ENCODE results near the gene ELAVL1. TPM values are rescaled to one million over a fixed set of nuclear protein-coding genes. Genes with fewer than 3 reads are reported as not detected.

The ELAVL1 gene
- total and polyA plus RNA-seq, 2 experiments from 2014 or later, result 81.6 to 143 TPM

DNA sequence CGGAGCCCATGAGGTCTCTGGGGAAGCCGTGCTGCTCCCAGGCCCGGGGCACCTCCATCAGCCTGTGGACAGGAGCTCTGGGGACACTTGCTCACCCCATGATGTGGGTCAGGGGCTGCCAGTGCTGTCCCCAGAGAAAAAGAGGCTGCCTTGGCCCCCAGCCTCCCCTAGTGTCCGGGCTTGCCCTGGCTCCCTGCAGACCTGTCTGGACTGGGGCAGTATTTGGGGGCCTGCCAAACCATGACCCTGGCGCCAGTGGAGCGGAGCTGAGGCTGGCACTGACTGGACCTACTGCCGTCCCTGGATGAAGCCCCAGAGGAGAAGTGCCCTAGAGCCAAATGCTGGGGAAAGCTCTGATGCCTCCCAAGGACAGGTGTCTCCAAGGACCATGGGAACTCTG is 30.4 kb downstream of the ELAVL1 start (continued):
- no peak for TF ChIP-seq ZNF331 (CRISPR knock-in tag; IDR thresholded peaks at IDR 0.05; ENCODE audit: low read depth)
- no peak for TF ChIP-seq ZNF114 (CRISPR knock-in tag; IDR thresholded peaks at IDR 0.05)
- TF ChIP-seq STAT1 (IDR thresholded peaks at IDR 0.05; ENCODE audit: unreplicated experiment), result no peak
- TF ChIP-seq JUNB (IDR thresholded peaks at IDR 0.05; ENCODE audit: unreplicated experiment), result no peak
- no peak for TF ChIP-seq CREB1 (CRISPR knock-in tag; IDR thresholded peaks at IDR 0.05; ENCODE audit: low read depth)

DNA sequence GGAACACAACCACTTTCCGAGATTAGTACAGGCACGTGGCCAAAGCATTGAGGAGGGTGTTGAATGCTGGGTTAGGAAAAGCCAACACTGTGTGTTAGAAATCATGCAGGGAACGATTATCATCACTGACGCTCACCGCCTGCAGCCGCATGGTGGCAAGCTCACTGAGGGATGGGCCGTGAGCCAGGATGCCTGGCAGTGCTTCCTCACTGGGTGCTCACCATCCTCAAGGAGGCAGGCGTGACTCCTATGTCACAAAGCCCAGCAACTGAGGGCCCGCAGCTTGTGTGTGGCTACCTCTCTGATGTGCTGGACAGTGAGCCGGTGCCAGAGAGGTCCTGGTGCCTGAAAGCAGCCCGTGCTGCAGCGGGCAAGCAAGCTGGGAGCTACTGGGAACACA is 31.6 kb downstream of the ELAVL1 start:
- peaks cover 7% of the 10 kb centered on the region; the same call in 1 of the 2 replicates for H3K36me3 ChIP-seq (ENCODE audit: insufficient read depth)
- Mint-ChIP-seq H3K9me3 (no peaks in the 10 kb centered on the region), H3K4me3 (no peak overlapping the region), H3K27me3 (ENCODE audit: insufficient read depth, low read depth, poor library complexity) (peaks cover 25% of the 10 kb centered on the region), H3K36me3 (ENCODE audit: low read depth) (peaks cover 60% of the 10 kb centered on the region), H3K27ac (no peak overlapping the region), H3K4me1 (peaks cover 19% of the 10 kb centered on the region)
- H4K20me1 ChIP-seq (replicated peaks; ENCODE audit: insufficient read depth), result peaks cover 26% of the 10 kb centered on the region
- H3K27me3 ChIP-seq (ENCODE audit: insufficient read depth), result no peaks in the 10 kb centered on the region
- H3K27ac ChIP-seq (ENCODE audit: low read depth), result no peak overlapping the region; the same call in 1 of the 2 replicates
- no peak overlapping the region for H2AFZ ChIP-seq
- DNase-seq (ENCODE audit: low spot score), result no peak
- ATAC-seq, result no peak
- no peak overlapping the region for H3K4me2 ChIP-seq
- H3K79me2 ChIP-seq (replicated peaks; ENCODE audit: insufficient read depth), result peaks cover 8% of the 10 kb centered on the region
- H3F3A ChIP-seq (replicated peaks; ENCODE audit: low read depth), result peaks cover 27% of the 10 kb centered on the region
- no peaks in the 10 kb centered on the region for H3K9me2 ChIP-seq (ENCODE audit: insufficient read depth)
- no peak overlapping the region for H3K4me3 ChIP-seq
- TF ChIP-seq, protein P1, sequence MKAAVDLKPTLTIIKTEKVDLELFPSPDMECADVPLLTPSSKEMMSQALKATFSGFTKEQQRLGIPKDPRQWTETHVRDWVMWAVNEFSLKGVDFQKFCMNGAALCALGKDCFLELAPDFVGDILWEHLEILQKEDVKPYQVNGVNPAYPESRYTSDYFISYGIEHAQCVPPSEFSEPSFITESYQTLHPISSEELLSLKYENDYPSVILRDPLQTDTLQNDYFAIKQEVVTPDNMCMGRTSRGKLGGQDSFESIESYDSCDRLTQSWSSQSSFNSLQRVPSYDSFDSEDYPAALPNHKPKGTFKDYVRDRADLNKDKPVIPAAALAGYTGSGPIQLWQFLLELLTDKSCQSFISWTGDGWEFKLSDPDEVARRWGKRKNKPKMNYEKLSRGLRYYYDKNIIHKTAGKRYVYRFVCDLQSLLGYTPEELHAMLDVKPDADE (IDR thresholded peaks at IDR 0.05), result no peak
- TF ChIP-seq ZNF114 (CRISPR knock-in tag; IDR thresholded peaks at IDR 0.05) (no peak), EZH2 (IDR thresholded peaks at IDR 0.05; ENCODE audit: low read depth, unreplicated experiment) (no peak), CREB1 (CRISPR knock-in tag; IDR thresholded peaks at IDR 0.05; ENCODE audit: low read depth) (no peak), POLR2AphosphoS5 (IDR thresholded peaks at IDR 0.05; ENCODE audit: low read depth) (no peak), EZH2phosphoT487 (IDR thresholded peaks at IDR 0.05; ENCODE audit: unreplicated experiment) (no peak), NANOG (IDR thresholded peaks at IDR 0.05; ENCODE audit: borderline replicate concordance) (no peak), STAT1 (IDR thresholded peaks at IDR 0.05; ENCODE audit: unreplicated experiment) (no peak), ZNF331 (CRISPR knock-in tag; IDR thresholded peaks at IDR 0.05; ENCODE audit: low read depth) (no peak)
- TF ChIP-seq, protein P2, sequence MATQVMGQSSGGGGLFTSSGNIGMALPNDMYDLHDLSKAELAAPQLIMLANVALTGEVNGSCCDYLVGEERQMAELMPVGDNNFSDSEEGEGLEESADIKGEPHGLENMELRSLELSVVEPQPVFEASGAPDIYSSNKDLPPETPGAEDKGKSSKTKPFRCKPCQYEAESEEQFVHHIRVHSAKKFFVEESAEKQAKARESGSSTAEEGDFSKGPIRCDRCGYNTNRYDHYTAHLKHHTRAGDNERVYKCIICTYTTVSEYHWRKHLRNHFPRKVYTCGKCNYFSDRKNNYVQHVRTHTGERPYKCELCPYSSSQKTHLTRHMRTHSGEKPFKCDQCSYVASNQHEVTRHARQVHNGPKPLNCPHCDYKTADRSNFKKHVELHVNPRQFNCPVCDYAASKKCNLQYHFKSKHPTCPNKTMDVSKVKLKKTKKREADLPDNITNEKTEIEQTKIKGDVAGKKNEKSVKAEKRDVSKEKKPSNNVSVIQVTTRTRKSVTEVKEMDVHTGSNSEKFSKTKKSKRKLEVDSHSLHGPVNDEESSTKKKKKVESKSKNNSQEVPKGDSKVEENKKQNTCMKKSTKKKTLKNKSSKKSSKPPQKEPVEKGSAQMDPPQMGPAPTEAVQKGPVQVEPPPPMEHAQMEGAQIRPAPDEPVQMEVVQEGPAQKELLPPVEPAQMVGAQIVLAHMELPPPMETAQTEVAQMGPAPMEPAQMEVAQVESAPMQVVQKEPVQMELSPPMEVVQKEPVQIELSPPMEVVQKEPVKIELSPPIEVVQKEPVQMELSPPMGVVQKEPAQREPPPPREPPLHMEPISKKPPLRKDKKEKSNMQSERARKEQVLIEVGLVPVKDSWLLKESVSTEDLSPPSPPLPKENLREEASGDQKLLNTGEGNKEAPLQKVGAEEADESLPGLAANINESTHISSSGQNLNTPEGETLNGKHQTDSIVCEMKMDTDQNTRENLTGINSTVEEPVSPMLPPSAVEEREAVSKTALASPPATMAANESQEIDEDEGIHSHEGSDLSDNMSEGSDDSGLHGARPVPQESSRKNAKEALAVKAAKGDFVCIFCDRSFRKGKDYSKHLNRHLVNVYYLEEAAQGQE (IDR thresholded peaks at IDR 0.05; ENCODE audit: unreplicated experiment), result no peak
- H3K4me1 ChIP-seq (ENCODE audit: insufficient read depth), result peaks cover 15% of the 10 kb centered on the region
